ENCODE measurements around the gene PARD6B.
"Not testable (repeated sequence)": the region's sequence is repeated elsewhere in the genome, so short reads cannot be mapped to it uniquely, and the experiment has no call there.

The PARD6B gene

DNA sequence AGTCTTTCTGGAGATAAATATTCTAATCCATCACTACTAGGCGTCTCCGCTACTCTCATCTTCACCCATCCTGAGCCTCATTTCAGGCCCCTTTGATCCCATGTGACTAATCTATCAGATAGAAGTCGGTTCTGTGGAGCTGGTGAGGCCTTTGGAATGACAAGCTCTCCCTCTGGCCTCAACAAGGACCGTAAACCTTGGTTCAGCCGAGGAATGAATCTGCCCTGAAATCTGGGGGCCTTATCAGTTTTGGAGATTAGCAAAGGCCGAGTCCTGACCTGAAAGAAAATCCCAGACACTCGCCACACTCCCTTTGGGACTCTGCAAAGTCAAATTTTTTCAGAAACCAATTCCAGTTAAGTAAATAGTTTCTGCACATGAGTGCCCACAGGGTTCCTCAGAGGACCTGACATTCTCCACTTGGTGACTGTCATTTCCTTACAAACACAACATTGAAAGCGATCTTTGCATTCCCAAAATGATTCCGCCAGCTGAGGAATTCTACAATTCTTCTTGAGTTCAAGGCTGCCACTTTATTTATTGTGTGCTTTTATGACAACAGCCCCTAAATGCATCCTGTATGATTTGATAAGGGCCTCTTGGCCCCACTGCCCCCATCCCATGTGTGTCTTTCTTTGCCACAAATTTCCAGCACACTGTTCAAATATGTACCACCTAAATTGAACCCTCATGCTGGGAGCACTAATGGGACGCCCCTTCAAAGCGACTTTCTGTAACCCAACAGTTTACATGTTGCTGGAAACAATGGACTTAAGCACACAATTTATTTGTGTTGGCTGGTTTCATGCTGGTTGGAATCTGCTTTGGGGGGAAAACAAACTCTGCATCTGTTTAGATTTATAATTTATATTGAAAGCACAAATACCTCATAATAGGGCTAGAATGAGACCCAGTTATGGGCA is 30.1 kb upstream of the PARD6B start:
- no peak for DNase-seq

DNA sequence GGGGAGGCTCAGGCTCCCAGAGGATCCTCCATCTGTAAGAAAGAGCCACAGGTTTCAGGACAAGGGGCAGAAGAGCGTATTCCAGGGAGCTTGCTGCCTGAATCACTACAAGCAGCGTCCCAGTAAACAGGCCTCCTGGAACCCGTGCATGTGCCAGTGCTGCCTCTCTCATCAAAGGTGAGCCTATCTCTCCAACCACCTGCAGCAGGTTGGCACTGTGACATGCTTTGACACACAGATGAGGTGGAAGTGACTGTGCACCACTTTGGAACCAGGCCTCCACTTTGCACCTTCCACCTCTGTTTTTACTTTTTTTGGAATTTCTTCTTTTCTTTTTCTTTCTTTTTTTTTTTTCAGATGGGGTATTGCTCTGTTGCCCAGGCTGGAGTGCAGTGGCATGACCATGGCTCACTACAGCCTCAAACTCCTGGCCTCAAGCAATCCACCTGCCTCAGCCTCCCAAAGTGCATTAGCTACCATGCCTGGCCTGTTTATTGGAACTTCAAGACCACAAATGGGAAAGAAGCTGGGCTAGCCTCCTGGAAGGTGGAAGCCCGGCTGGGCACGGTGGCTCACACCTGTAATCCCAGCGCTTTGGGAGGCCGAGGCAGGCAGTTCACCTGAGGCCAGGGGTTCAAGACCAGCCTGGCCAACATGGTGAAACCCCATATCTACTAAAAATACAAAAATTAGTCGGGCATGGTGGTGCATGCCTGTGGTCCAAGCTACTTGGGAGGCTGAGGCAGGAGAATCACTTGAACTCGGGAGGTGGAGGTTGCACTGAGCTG is 27.5 kb upstream of the PARD6B start:
- not testable (repeated sequence) for DNase-seq

DNA sequence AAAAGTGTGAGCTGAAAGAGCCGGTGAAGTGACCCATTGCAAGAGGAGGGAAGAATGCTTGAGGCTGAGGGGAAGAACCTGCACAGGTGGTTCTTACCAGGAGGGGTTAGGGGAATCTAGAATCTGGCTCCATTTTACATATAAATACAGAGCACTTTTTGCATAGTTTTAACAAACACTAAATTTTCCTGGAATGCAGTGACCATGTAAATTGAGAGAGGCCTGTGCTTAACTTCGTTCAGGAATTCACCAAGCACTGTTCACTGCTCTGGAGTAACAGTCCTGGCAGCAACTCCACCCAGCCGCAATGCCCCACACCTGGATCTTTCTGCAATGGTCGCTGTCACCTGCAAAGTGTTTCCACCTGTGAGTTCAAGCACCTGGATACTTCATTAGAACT is 26.9 kb upstream of the PARD6B start:
- DNase-seq = no peak

DNA sequence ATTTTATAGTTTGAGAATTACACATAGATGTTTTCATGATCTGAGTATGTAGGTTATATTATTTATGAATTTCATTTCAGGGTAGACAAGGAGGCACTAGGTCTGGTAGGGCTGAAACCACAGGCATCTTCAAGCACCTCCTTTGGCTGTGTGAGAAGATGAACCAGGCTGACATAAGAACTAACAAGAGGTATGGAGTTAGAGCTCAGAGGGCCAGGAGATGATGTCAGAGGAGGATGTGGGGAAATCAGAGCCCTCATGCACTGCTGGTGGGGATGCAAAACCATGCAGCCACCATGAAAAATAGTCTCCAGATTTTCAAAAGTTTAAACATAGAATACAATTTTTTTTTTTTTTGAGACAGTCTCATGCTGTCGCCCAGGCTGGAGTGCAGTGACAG is 26.4 kb upstream of the PARD6B start:
- no peak for DNase-seq

DNA sequence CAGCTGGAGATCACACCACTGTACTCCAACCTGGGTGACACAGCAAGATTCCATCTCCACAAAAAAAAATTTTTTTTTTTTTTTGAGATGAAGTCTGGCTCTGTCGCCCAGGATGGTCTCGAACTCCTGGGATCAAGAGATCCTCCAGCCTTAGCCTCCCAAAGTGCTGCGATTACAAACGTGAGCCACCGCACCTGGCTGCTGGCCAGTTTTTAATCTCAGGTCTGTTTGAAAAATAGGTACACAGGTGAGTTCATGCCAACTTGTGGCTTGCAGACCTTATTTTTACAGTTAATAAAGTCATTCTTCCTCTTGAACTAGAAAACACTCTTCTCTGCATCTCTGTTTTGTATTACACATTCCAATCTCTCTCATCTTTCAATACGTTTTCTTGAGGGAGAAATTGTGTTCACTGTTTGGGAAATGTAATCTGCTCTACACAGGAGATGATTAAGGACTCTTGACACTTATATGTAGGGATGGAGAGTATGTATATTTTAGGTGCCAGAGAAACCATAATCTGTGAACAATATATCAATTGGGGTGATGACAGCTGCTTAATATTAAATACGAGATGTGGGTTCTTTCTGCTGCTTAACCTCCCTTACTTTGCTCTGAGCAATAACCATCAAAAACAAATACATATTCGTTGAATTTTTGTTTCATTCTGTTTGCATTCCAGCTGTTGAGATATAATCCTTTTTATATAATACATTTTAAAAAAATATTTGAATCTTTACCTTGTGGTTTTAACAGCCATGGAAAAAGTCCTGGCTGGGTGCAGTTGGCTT is 22.3 kb upstream of the PARD6B start:
- no peak for DNase-seq

DNA sequence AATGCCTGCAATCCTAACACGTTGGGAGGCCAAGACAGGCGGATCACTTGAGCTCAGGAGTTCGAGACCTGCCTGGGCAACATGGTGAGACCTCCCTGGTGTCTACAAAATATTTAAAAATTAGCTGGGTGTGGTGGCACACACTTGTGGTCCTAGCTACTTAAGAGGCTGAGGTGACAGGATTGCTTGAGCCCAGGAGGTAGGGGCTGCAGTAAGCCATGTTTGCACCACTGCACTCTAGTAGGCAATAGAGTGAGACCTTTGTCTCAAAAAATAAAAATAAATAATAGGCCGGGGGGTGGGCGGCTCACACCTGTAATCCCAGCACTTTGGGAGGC is 21.8 kb upstream of the PARD6B start:
- no peak for DNase-seq

DNA sequence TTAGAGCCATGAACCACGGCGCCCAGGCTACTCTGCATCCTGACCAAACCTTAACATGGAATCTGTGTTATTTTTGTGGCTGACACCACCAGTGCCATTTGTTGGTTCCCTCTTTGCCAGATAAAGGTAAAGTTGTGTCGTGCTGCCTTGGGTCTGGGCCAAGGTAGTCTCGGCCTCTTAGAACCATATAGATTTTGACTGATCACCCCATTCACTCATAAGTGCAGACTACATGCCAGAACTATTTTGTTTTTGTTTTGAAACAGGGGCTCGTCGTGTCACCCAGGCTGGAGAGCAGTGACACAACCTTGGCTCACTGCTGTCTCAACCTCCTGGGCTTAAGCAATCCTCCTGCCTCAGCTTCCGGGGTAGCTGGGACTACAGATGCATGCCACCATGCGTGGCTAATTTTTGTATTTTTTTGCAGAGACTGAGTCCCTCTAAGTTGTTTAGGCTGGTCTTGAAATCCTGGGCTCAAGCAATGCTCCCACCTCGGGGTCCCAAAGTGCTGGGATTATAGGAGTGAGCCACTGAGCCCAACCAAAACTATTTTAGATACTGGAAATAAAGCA is 20.8 kb upstream of the PARD6B start:
- no peak for DNase-seq

DNA sequence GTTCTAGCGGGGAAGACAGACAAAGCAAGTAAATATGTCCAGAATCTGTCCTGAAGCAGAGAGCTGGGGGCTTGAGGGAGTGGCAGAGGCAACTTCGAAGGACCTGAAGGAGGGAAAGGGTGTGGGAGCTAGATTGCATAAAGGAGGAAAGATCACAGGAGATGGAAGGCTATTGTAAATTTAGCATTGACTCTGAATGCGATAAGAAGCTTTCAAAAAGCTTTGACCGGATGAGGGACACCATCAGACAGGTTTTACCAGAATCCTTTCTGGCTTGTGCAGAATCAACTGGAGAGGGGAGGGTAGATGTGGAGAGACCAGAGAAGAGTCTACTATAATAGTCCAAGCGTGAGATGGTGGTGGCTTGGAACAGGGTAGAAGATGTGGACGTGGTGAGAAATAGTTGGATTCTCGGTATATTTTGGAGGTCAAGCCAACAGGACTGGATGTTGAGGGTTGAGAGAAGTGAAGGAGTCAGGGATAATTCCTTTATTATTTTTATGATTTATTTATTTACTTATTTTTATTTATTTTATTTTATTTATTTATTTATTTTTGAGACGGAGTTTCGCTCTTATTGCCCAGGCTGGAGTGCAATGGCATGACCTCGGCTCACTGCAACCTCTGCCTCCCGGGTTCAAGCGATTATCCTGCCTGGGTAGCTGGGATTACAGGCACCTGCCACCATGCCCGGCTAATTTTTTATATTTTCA is 20.1 kb upstream of the PARD6B start:
- no peak for DNase-seq

DNA sequence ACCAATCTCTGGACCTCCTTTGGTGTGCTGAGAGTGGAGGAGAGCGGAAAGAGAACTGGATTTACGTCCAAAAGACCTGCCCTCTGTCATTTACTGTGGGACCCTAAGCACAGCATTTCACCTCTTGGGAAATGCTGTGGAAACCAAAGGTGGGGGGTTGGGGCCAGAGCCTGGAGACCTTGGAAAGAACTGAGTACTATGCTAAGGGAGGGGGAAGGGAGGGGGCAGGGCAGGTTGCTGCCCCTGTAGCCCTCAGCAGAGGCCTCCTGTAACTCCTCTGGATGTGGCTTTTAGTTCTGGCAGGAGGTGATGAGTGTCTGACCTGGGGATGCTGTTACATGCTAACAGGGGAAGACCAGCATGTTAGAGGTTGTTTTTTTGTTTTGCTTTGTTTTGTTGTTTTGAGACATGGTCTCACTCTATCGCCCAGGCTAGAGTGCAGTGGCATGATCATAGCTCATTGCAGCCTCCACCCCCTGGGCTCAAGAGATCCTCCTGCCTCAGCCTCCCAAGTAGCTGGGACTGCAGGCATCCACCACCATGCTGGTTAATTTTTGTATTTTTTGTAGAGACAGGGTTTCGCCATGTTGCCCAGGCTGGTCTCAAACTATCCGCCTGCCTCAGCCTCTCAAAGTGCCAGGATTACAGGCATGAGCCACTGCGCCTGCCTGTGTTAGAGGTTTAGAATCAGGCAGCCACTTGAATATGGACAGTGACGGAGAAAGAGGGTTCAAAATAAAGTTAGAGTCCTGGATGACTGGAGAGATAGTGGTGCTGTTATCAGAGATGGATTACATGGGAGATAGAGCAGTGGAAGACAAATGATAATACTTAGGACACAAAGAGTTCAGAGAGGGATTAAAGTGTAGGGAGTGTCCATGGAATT is 18.4 kb upstream of the PARD6B start:
- DNase-seq = no peak

DNA sequence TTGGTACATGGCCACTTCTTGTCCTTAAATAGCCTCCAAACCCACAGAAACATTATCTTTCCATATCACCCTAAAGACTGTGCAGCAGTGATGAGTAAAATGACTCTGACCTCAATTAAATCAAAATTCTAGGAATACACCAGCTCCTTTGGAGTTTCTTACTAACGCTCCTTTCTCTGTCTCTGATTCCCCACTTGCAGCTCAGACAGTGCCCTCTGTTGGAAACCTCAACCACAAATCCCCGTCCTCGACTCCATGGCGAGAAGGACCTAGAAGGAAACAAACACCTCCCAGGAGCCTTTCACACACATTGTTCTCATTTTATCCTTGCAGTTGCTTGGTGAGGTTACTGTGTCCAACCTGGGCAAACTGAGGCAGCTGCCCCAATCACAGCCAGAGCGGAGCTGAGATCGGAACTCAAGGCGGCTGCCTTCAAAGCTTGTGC is 17.7 kb upstream of the PARD6B start:
- peak in 6 of 58 donors; percentile 4 to 25 (median 9) for DNase-seq

DNA sequence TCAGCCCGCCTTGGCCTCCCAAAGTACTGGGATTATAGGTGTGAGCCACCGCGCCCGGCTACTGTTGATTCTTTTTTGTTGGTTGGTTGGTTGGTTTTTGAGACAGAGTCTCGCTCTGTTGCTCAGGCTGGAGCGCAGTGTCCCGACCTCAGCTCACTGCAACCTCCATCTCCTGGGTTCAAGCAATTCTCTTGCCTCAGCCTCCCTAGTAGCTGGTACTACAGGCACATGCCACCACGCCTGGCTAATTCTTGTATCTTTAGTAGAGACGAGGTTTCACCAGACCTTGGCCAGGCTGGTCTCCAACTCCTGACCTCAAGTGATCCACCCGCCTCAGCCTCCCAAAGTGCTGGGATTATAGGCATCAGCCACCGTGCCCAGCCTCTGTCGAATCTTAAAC is 17.0 kb upstream of the PARD6B start:
- not testable (repeated sequence) for DNase-seq

DNA sequence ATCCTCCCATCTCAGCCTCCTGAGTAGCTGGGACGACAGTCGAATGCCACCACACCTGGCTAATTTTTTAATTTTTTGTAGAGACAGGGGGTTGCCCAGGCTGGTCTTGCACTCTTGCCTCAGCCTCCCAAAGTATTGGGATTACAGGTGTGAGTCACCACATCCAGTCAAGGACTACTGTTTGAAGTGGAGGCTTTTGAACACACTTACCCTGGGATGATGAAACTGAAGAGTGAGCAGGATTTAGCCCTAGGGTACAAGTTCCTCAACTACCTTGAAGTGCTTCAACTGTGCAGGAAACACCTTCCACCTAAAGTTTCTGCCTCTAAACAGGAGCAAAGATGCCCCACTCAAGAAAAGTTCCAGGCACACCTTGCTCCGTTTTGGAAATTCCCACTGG is 15.7 kb upstream of the PARD6B start:
- DNase-seq = no peak

DNA sequence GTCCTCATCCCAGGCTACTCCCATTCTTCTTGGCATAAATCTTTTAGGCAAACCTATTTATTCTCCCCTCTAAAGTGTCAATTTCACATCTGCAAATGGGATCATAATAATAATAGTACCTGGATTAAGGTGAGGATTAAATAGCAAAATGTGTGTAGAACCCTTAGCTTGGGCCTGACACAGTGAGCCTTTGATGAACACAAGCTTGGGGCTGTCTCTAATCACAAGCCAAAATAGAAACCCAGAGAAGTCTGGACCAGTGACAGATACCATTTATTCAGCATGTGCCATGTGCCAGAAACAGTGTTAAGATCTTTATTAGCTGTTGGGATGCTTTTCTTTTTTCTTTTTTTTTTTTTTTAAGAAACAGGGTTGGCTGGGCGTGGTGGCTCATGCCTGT is 14.9 kb upstream of the PARD6B start:
- no peak for DNase-seq

DNA sequence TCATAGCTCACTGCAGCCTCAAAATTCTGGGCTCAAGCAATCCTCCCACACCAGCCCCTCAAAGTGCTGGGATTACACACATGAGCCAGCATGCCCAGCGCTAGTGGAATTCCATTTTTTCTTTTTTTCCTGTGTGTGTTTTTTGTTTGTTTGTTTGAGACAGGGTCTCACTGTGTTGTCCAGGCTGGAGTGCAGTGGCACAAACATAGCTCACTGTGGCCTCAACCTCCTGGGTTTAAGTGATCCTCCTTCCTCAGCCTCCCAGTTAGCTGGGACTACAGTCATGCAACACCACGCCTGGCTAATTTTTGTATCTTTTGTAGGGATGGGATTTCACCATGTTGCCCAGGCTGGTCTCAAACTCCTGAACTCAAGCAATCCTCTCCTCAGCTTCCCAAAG is 14.1 kb upstream of the PARD6B start:
- DNase-seq = no peak

DNA sequence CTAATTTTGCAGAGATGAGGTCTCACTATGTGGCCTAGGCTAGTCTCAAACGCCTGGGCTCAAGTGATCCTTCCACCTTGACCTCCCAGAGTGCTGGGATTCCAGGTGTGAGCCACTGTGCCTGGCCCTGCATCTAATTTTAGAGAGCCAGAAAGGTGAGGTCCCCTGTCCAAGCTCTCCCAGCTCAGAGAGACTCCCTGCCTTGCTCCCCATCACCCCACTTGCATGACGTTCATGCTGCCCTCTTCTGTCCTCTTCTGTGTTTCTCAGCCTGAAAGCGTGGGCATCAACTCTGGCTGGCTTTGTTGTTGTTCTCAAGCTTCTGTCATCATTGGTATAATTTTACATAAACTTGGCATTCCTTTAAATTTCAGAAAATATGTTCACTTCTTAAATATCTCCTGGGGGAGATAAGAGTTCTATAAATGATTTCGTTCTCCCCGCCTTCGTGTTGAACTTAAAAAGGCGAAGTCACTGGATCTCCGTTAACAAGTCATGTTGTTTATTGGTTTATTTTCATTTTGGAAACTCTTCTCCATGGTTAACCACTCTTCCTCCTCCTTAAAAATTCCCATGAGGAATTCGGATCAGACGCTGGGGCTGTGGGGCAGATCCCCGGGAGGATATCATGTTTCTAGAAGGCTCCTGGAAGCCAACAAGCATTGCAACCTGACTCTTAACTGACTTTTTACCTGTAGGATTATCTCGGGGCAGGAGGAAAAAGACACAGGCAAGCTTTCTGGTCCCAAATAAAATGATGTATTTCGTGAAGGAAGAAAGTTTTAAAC is 13.2 kb upstream of the PARD6B start:
- DNase-seq = peak in 8 of 58 donors; percentile 2 to 21 (median 10)

DNA sequence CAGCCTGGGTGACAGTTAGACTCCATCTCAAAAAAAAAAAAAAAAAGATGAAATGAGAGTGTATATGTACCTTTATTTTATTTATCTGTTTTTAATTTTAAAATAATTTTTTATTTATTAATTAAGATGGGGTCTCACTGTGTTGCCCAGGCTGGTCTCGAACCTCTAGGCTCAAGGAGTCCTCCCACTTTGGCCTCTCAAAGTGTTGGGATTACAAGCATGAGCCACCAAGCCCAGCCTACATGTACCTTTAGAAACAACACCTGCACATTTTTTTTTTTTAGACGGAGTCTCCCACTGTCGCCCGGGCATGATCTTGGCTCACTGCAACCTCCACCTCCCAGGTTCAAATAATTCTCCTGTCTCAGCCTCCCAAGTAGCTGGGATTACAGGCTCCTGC is 12.1 kb upstream of the PARD6B start:
- no peak for DNase-seq

DNA sequence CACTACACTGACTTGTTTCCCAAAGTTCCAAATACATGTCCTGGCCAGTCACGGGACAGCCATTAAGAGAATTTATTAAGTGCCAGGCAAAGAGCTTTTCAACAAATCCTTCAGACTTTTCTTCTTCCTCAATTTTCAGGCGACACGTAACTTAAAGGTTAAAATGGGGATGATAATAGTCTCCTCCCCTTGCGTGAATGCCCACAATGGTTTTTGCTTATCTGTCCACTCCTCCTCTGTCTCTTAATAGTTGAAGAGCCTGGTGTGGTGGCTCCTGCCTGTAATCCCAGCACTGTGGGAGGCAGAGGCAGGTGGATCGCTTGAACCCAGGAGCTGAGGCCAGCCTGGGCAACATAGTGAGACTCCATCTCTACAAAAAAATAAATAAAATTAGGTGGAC is 11.4 kb upstream of the PARD6B start:
- no peak for DNase-seq

DNA sequence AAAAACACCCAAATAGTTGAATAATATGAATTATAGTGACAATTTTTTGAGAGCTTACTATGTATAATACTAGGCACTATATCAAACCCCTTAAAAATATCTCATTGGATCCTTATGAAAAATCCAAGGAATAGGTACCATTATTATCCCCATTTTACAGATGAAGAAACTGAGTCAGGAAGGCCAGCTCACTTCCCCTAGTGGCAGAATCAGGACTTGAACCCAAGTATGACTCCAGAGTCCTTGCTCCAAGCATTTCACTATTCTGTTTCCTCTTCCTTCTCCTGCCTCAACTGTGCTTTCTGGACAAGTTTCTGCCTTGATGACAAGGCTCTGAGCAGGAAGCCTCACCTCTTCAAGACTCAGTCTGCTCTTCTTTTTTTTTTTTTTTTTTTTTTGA is 10.8 kb upstream of the PARD6B start:
- DNase-seq = no peak

DNA sequence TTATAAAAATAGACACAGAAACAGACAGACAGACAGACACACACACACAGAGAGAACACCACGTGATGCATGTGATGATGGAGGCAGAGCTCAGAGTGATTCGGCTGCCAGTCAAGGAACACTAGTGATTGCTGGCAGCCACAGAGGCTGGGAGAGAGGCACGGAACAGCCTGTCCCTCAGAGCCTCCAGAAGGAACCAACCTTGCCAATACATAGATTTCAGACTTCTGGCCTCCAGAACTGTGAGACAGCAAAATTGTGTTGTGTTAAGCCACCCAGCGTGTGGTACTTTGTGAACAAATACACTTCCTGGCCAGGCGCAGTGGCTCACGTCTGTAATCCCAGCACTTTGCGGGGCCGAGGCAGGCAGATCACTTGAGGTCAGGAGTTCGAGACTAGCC is 9.5 kb upstream of the PARD6B start:
- DNase-seq = peak in 13 of 58 donors; percentile 3 to 56 (median 12)

Data from anterior cingulate cortex (tissue), 58 donors.